Measurements from ENCODE around the gene AKR1B1.
"Not testable (repeated sequence)": the region's sequence is repeated elsewhere in the genome, so short reads cannot be mapped to it uniquely, and the experiment has no call there.

AKR1B1 gene

GRCh38 chr7:134458806-134459698, at the start of gene AKR1B1:
TSS of gene AKR1B1 (minus strand) at chr7:134459100. CDS start at chr7:134459062, 38 bp downstream.
- DNase-seq, result peak; percentile 68

GRCh38 chr7:134505856-134506255, 47.0 kb upstream of the AKR1B1 start:
- DNase-seq, result no peak

- DNase-seq, result no peak
These were observed 45.8 kb upstream of the AKR1B1 start for GRCh38 chr7:134504660-134505164.

GRCh38 chr7:134502463-134503371, 43.8 kb upstream of the AKR1B1 start:
- DNase-seq, result no peak

- no peak for DNase-seq
These were observed 42.1 kb upstream of the AKR1B1 start for GRCh38 chr7:134500982-134501381.

- no peak for DNase-seq
These were observed 41.5 kb upstream of the AKR1B1 start for GRCh38 chr7:134500406-134500805.

- DNase-seq, result no peak
These were observed 36.6 kb upstream of the AKR1B1 start for GRCh38 chr7:134495546-134495945.

GRCh38 chr7:134493091-134493490, 34.2 kb upstream of the AKR1B1 start:
- no peak for DNase-seq

GRCh38 chr7:134487721-134488120, 28.8 kb upstream of the AKR1B1 start:
- not testable (repeated sequence) for DNase-seq

- no peak for DNase-seq
These were observed 26.3 kb upstream of the AKR1B1 start for GRCh38 chr7:134485203-134485602.

GRCh38 chr7:134483296-134483695, 24.4 kb upstream of the AKR1B1 start:
- no peak for DNase-seq

- no peak for DNase-seq
These were observed 24.0 kb upstream of the AKR1B1 start for GRCh38 chr7:134482858-134483257.

GRCh38 chr7:134481167-134481566, 22.3 kb upstream of the AKR1B1 start:
- no peak for DNase-seq

- DNase-seq, result no peak
These were observed 21.8 kb upstream of the AKR1B1 start for GRCh38 chr7:134480730-134481129.

- no peak for DNase-seq
These were observed 21.3 kb upstream of the AKR1B1 start for GRCh38 chr7:134480202-134480601.

GRCh38 chr7:134478707-134479106, 19.8 kb upstream of the AKR1B1 start:
- no peak for DNase-seq

GRCh38 chr7:134477954-134478353, 19.1 kb upstream of the AKR1B1 start:
- DNase-seq, result no peak

GRCh38 chr7:134476044-134476443, 17.1 kb upstream of the AKR1B1 start:
- DNase-seq, result no peak

GRCh38 chr7:134474828-134475227, 15.9 kb upstream of the AKR1B1 start:
- DNase-seq, result no peak

GRCh38 chr7:134473861-134474291, 15.0 kb upstream of the AKR1B1 start:
- DNase-seq, result no peak

- no peak for DNase-seq
These were observed 13.8 kb upstream of the AKR1B1 start for GRCh38 chr7:134472572-134473244.

GRCh38 chr7:134470864-134471263, 12.0 kb upstream of the AKR1B1 start:
- no peak for DNase-seq

- no peak for DNase-seq
These were observed 10.7 kb upstream of the AKR1B1 start for GRCh38 chr7:134469622-134470021.
